HepG2 (cell line): ENCODE measurements around the gene KXD1. TPM values are rescaled to one million over a fixed set of nuclear protein-coding genes. Genes with fewer than 3 reads are reported as not detected.

Experiments
- ATAC-seq: fragments of 200-7000 bp; cut with Tn5 transposase; 3 replicates; pipeline ENCODE4 v1.9.1; 2020; ENCODE audit warnings: mild to moderate bottlenecking, moderate library complexity
- BruUV-seq: library from RNA; stranded (reverse); fragments of 400-500 nt; replicated peaks from 2 replicates; lab custom pipeline; 2021; lab: Mats Ljungman, UMichigan
- CTCF ChIA-PET: fragments of 300-600 bp; formaldehyde crosslinking; extraction: SDS; loops from one replicate; lab custom pipeline; 2021; ENCODE audit warnings: low total read pairs, inconsistent platforms, low intra/inter-chr PET ratio; lab: Yijun Ruan, JAX
- POLR2A ChIA-PET: fragments of 350-600 bp; sonication (Branson Sonifier 250); formaldehyde crosslinking; loops from one replicate; lab custom pipeline; 2020; ENCODE audit warnings: antibody characterized with exemption, inconsistent platforms; lab: Yijun Ruan, JAX
- DNase-seq: peaks from one replicate; pipeline ENCODE4 v3.0.0-alpha.2; 2015; ENCODE audit warnings: low spot score
- FAIRE-seq: peaks from 3 replicates; lab custom pipeline; 2011; peaks lifted over from hg19 to GRCh38; lab: Jason Lieb, UNC
- H2AFZ ChIP-seq: one replicate; pipeline ENCODE4 v1.6.1; 2011; ENCODE audit warnings: low read length, inconsistent platforms
- H3K27ac ChIP-seq: fragments of 300-600 bp; 3 replicates; pipeline ENCODE4 v1.8.0; 2011; ENCODE audit warnings: mixed run types, mild to moderate bottlenecking, mixed read lengths, low read length, inconsistent platforms; ENCODE audit not compliant: insufficient read depth; ENCODE audit errors: extremely low read length
- H3K27me3 ChIP-seq, 2 experiments: fragments of 200-600 bp in 1 of 2; 2 replicates in 1 of 2; 3 replicates in 1 of 2; pipeline versions ENCODE4 v1.6.0 to v1.8.0; 2011; ENCODE audit warnings: low read length in 2 of 2, mild to moderate bottlenecking in 2 of 2, moderate library complexity in 2 of 2, inconsistent platforms in 1 of 2; ENCODE audit not compliant: insufficient read depth in 2 of 2, control insufficient read depth in 1 of 2
- H3K36me3 ChIP-seq, 2 experiments: fragments of 200-600 bp in 1 of 2; replicated peaks in 1 of 2; 2 replicates in 1 of 2; 3 replicates in 1 of 2; pipeline versions ENCODE4 v1.5.1 to v1.8.0; 2011; ENCODE audit warnings: low read length in 2 of 2, inconsistent platforms in 1 of 2; ENCODE audit not compliant: insufficient read depth in 2 of 2, control insufficient read depth in 1 of 2
- H3K4me1 ChIP-seq: 2 replicates; pipeline ENCODE4 v1.5.1; 2012; ENCODE audit warnings: low read length, inconsistent platforms; ENCODE audit not compliant: insufficient read depth
- H3K4me2 ChIP-seq: 2 replicates; pipeline ENCODE4 v1.6.0; 2011; ENCODE audit warnings: low read depth, low read length, inconsistent platforms
- H3K4me3 ChIP-seq, 3 experiments: fragments of 200-600 bp in 1 of 3; sonication (generic), shearing (Covaris generic) in 1 of 3; replicated peaks in 1 of 3; 2 replicates each; pipeline ENCODE4 v1.5.1; 2011 to 2016; ENCODE audit warnings: low read length in 3 of 3, inconsistent platforms in 2 of 3, low read depth in 2 of 3, mild to moderate bottlenecking in 2 of 3, control low read depth in 1 of 3, mixed read lengths in 1 of 3; ENCODE audit not compliant: insufficient read depth in 1 of 3
- H3K79me2 ChIP-seq: one replicate; pipeline ENCODE4 v1.6.1; 2011; ENCODE audit warnings: low read length, inconsistent platforms; ENCODE audit not compliant: insufficient read depth
- H3K9ac ChIP-seq: 2 replicates; pipeline ENCODE4 v1.6.0; 2011; ENCODE audit warnings: mild to moderate bottlenecking, low read depth, low read length, inconsistent platforms; ENCODE audit not compliant: insufficient read depth
- H3K9me3 ChIP-seq: 2 replicates; pipeline ENCODE4 v1.5.1; 2012; ENCODE audit warnings: mild to moderate bottlenecking, low read length
- H4K20me1 ChIP-seq: 2 replicates; pipeline ENCODE4 v1.6.0; 2011; ENCODE audit warnings: inconsistent platforms, mild to moderate bottlenecking, low read length, moderate library complexity; ENCODE audit not compliant: insufficient read depth
- ARID2 ChIP-seq: sonication (generic); formaldehyde crosslinking; IDR thresholded peaks from 2 replicates; pipeline ENCODE4 v1.8.1; 2022; ENCODE audit warnings: mild to moderate bottlenecking, missing genetic modification reagents, borderline replicate concordance
- BCLAF1 ChIP-seq: fragments of 450-650 bp; IDR thresholded peaks from 2 replicates; pipeline ENCODE4 v1.6.1; 2017; ENCODE audit warnings: mild to moderate bottlenecking
- HOXA3 ChIP-seq: sonication (generic); formaldehyde crosslinking; IDR thresholded peaks from 2 replicates; pipeline ENCODE4 v1.5.0; 2020; ENCODE audit warnings: missing genetic modification reagents
- PAXIP1 ChIP-seq: sonication (generic); formaldehyde crosslinking; conservative IDR thresholded peaks from 2 replicates; pipeline ENCODE4 v1.4.0; 2020; ENCODE audit warnings: mild to moderate bottlenecking, missing genetic modification reagents, moderate library complexity
- RARA ChIP-seq: IDR thresholded peaks from 2 replicates; pipeline ENCODE4 v1.6.1; 2016; ENCODE audit warnings: missing genetic modification reagents, missing compliant biosample characterization
- TBX3 ChIP-seq: fragments of 450-650 bp; IDR thresholded peaks from 2 replicates; pipeline ENCODE4 v1.6.1; 2017; ENCODE audit warnings: antibody characterized with exemption, mild to moderate bottlenecking, inconsistent platforms, borderline replicate concordance
- ZNF121 ChIP-seq: sonication (generic); formaldehyde crosslinking; IDR thresholded peaks from 2 replicates; pipeline ENCODE4 v1.5.0; 2020; ENCODE audit warnings: mild to moderate bottlenecking, missing genetic modification reagents
- ZNF235 ChIP-seq: sonication (generic); formaldehyde crosslinking; IDR thresholded peaks from 2 replicates; pipeline ENCODE4 v1.8.1; 2023; ENCODE audit warnings: mild to moderate bottlenecking, missing genetic modification reagents, borderline replicate concordance
- ZNF674 ChIP-seq: sonication (generic); formaldehyde crosslinking; IDR thresholded peaks from 2 replicates; pipeline ENCODE4 v1.5.0; 2020; ENCODE audit warnings: low read depth, mild to moderate bottlenecking, missing genetic modification reagents
- WGBS: methylation state at CpG from one replicate; pipeline ENCODE4 v1.1.6; 2017; ENCODE audit warnings: low lambda C conversion rate; 5-methylcytosine and 5-hydroxymethylcytosine counted together
- in situ Hi-C: cut with HindIII; loops from 2 replicates; pipeline ENCODE4 v1.10.0; 2017; ENCODE audit warnings: low pct_unique_long_range_greater_than_20kb; ENCODE audit not compliant: extremely low pct_ligation_motif_present
- intact Hi-C: fragments of 100-400 bp; cut with micrococcal nuclease; formaldehyde crosslinking; loops from one replicate; pipeline ENCODE4 v1.10.0; 2022; ENCODE audit not compliant: unreplicated experiment
- polyA plus RNA-seq, 8 experiments: library from polyadenylated mRNA; depleted of rRNA in 3 of 8; stranded (reverse) in 7 of 8; unstranded in 1 of 8; fragments of >200 nt; fragmentation: Illumina TruSeq in 4 of 8; extraction: Trizol in 4 of 8; gene quantifications; 2 replicates each; pipeline versions ENCODE4 v1.2.1 to v1.2.3, GENCODE V29; 2011 to 2016; ENCODE audit warnings: low read depth in 4 of 8, missing spikeins in 1 of 8, mixed read lengths in 1 of 8; ENCODE audit not compliant: insufficient read depth in 1 of 8
- total RNA-seq, 5 experiments: library from RNA; depleted of rRNA; stranded (reverse); fragments of >200 nt; fragmentation: Illumina TruSeq; extraction: Trizol; gene quantifications; 2 replicates each; pipeline ENCODE4 v1.2.3, GENCODE V29; 2016; ENCODE audit warnings: low read depth in 1 of 5
- TF ChIP-seq, protein P1 (sequence below): IDR thresholded peaks from 2 replicates; pipeline ENCODE4 v1.6.1; 2012; ENCODE audit warnings: inconsistent platforms
- TF ChIP-seq, protein P2 (sequence below): conservative IDR thresholded peaks from 2 replicates; pipeline ENCODE4 v1.6.1; 2018; ENCODE audit warnings: missing genetic modification reagents

Gene KXD1
- total and polyA plus RNA-seq, 2 of the 13 experiments (the other 11 are each of a cell fraction or from before 2014, with no cell fraction given): 44.6 to 143 TPM

GRCh38 chr19:18587962-18588610, 30.4 kb downstream of the KXD1 start (continued):
- TF ChIP-seq BCLAF1: no peak
- 0 out of 2 replicates have a peak, but pooled peaks have one; percentile 22 for TF ChIP-seq HOXA3 (CRISPR knock-in tag)
- no peak for TF ChIP-seq RARA (CRISPR knock-in tag)

DNA sequence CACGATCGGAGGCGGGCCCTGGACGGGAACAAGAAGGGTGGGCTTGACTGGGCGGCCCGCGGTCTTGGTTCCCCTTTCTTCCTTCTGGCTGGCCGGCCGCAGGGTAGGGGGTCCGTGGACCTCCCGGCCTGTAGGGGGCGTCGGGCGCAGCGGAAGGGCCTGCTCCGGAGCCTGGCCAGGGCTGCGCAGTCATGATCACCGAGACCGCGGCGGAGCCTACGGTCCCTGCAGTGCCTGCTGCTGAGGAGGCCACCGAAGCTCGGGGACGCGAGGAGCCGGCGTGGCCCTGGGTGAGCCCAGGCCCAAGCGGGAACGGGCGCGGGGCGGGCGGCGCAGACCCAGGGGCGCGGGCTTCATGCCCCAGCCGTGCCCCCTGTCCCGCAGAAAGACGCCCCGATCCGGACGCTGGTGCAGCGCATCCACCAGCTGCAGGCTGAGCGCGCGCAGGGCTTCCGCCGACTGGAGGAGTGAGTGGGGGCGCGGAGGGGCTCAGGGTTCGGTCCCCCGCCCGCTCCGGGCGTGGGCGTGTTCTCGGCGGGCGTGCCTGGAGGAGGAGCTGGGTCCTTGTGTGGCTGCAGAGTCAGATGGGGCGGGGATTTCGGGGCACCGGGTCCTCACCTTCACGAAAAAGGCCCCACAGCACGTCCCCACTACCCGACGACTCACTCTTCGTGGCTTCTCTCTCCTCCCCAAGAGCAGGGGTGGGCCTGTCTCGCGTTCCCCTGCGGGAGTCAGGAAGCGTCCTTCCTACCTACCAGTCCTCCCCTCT, 31.1 kb downstream of the KXD1 start, which contains the start of gene REX1BD:
REX1BD (plus strand) TSS at position 188 of the 769 bp plus-strand sequence; CDS start at position 192, 4 bp downstream.
- peaks cover 33% of the 10 kb centered on the region for H3K4me1 ChIP-seq
- H3K36me3 ChIP-seq: peaks cover 0 to 9% of the 10 kb centered on the region in 2 experiments; a peak in 1 of 5 replicates
- H2AFZ ChIP-seq: no peak within 1 kb of the TSS
- in situ Hi-C loops: no loop called here
- ChIA-PET POLR2A (interaction anchor here (0.7 to 3.2 kb wide), 26 partner anchors 10 to 365 kb away, joined by 3 to 74 read pairs (median 4); partner anchors contain the start of genes CRLF1, ELL, KXD1 and TMEM59L), CTCF (no interaction called here)
- H3K4me3 ChIP-seq: peak within 1 kb of the TSS; percentile 59 to 85 (median 68)
- FAIRE-seq (no peak), ATAC-seq (peak; percentile 84), DNase-seq (peak; percentile 78)
- no peaks in the 10 kb centered on the region; a peak in 1 of 5 replicates for H3K27me3 ChIP-seq
- peak within 1 kb of the TSS; percentile 75 for H3K9ac ChIP-seq
- under 1% methylated on average over 22 of the region's 72 CpGs for WGBS
- H3K9me3 ChIP-seq: no peaks in the 10 kb centered on the region
- peak within 1 kb of the TSS; percentile 96 for H3K4me2 ChIP-seq
- intact Hi-C loops: loop anchor here (1.0 to 2.0 kb wide), 2 partner anchors 86 to 120 kb away; no protein-coding TSS in a partner anchor
- H4K20me1 ChIP-seq: no peaks in the 10 kb centered on the region
- peak within 1 kb of the TSS; percentile 92 for H3K27ac ChIP-seq
- H3K79me2 ChIP-seq: no peaks in the 10 kb centered on the region
- BruUV-seq: no TSS peak
- TF ChIP-seq, protein P1, sequence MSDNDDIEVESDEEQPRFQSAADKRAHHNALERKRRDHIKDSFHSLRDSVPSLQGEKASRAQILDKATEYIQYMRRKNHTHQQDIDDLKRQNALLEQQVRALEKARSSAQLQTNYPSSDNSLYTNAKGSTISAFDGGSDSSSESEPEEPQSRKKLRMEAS: peak; percentile 59; the same call in 1 of the 2 replicates
- TF ChIP-seq ZNF235 (CRISPR knock-in tag) (peak; percentile 89), ZNF674 (no peak), ARID2 (CRISPR knock-in tag) (no peak), PAXIP1 (peak; percentile 53; the same call in 1 of the 2 replicates), TBX3 (no peak), ZNF121 (CRISPR knock-in tag) (peak; percentile 82)
- TF ChIP-seq, protein P2, sequence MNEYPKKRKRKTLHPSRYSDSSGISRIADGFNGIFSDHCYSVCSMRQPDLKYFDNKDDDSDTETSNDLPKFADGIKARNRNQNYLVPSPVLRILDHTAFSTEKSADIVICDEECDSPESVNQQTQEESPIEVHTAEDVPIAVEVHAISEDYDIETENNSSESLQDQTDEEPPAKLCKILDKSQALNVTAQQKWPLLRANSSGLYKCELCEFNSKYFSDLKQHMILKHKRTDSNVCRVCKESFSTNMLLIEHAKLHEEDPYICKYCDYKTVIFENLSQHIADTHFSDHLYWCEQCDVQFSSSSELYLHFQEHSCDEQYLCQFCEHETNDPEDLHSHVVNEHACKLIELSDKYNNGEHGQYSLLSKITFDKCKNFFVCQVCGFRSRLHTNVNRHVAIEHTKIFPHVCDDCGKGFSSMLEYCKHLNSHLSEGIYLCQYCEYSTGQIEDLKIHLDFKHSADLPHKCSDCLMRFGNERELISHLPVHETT (CRISPR knock-in tag): peak; percentile 71; the same call in 1 of the 2 replicates
